SH-SY5Y (cell line): ENCODE measurements around the gene POGLUT3.

ENCODE experiments used
- GATA2 ChIP-seq: IDR thresholded peaks from 2 replicates; pipeline ENCODE4 v1.6.1; 2011; ENCODE audit warnings: mild to moderate bottlenecking, low read depth, low read length
- GATA3 ChIP-seq: IDR thresholded peaks from 2 replicates; pipeline ENCODE4 v1.6.1; 2011; ENCODE audit warnings: low read depth, mild to moderate bottlenecking, low read length, moderate library complexity

Gene POGLUT3

GRCh38 chr11:108486828-108487227, 11.4 kb downstream of the POGLUT3 start:
- no peak for TF ChIP-seq GATA3
- no peak for TF ChIP-seq GATA2

GRCh38 chr11:108486331-108486730, 11.9 kb downstream of the POGLUT3 start:
- no peak for TF ChIP-seq GATA3
- no peak for TF ChIP-seq GATA2

GRCh38 chr11:108483163-108483562, 15.0 kb downstream of the POGLUT3 start:
- no peak for TF ChIP-seq GATA2
- no peak for TF ChIP-seq GATA3

GRCh38 chr11:108474664-108475463, 23.3 kb downstream of the POGLUT3 start:
- TF ChIP-seq GATA2 (no peak), GATA3 (no peak)

- TF ChIP-seq GATA3 = no peak
- TF ChIP-seq GATA2 = no peak
Measured at GRCh38 chr11:108472681-108473080, 25.5 kb downstream of the POGLUT3 start.

- TF ChIP-seq GATA2 = no peak
- TF ChIP-seq GATA3 = no peak
Measured at GRCh38 chr11:108468478-108468864, 29.7 kb downstream of the POGLUT3 start.

- TF ChIP-seq GATA3 (no peak), GATA2 (no peak)
Measured at GRCh38 chr11:108467091-108467823, 30.9 kb downstream of the POGLUT3 start, which contains the start of gene C11orf65. Gene C11orf65 (minus strand): TSS chr11:108467529. CDS start chr11:108461559, 5,970 bp downstream.

GRCh38 chr11:108466405-108466804, 31.8 kb downstream of the POGLUT3 start:
- TF ChIP-seq GATA2 (no peak), GATA3 (no peak)

GRCh38 chr11:108453207-108453835, 44.9 kb downstream of the POGLUT3 start:
- TF ChIP-seq GATA3 (no peak), GATA2 (no peak)
